Breast epithelium (tissue), 3 donors: ENCODE measurements around the gene THSD4.

Experiments
- POLR2AphosphoS5 ChIP-seq, 3 donors: sonication (generic); formaldehyde crosslinking; IDR thresholded peaks; one replicate each; pipeline ENCODE4 v1.6.1; 2017; ENCODE audit warnings: antibody characterized with exemption in 3 of 3
- TF ChIP-seq, protein P1 (sequence below), 3 donors: fragments of 450-650 bp; IDR thresholded peaks; one replicate each; pipeline ENCODE4 v1.5.1; 2016 to 2017; ENCODE audit warnings: antibody characterized with exemption in 3 of 3, mild to moderate bottlenecking in 3 of 3, moderate library complexity in 3 of 3

GRCh38 chr15:71202712-71203111 is 87.4 kb downstream of the THSD4 start:
- TF ChIP-seq, protein P1, sequence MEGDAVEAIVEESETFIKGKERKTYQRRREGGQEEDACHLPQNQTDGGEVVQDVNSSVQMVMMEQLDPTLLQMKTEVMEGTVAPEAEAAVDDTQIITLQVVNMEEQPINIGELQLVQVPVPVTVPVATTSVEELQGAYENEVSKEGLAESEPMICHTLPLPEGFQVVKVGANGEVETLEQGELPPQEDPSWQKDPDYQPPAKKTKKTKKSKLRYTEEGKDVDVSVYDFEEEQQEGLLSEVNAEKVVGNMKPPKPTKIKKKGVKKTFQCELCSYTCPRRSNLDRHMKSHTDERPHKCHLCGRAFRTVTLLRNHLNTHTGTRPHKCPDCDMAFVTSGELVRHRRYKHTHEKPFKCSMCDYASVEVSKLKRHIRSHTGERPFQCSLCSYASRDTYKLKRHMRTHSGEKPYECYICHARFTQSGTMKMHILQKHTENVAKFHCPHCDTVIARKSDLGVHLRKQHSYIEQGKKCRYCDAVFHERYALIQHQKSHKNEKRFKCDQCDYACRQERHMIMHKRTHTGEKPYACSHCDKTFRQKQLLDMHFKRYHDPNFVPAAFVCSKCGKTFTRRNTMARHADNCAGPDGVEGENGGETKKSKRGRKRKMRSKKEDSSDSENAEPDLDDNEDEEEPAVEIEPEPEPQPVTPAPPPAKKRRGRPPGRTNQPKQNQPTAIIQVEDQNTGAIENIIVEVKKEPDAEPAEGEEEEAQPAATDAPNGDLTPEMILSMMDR (IDR thresholded peaks at IDR 0.05) = no peak
- no peak for TF ChIP-seq POLR2AphosphoS5 (IDR thresholded peaks at IDR 0.05)
